HG02981 (cell line): ENCODE data around the gene DIAPH3.
"Not testable (repeated sequence)": the region's sequence is repeated elsewhere in the genome, so short reads cannot be mapped to it uniquely, and the experiment has no call there.

Experiments used
- ATAC-seq: cut with Tn5 transposase; IDR thresholded peaks from one replicate; pipeline ENCODE4 v1.9.1; 2021; ENCODE audit warnings: mild to moderate bottlenecking, moderate library complexity; ENCODE audit not compliant: unreplicated experiment

Gene DIAPH3

DNA sequence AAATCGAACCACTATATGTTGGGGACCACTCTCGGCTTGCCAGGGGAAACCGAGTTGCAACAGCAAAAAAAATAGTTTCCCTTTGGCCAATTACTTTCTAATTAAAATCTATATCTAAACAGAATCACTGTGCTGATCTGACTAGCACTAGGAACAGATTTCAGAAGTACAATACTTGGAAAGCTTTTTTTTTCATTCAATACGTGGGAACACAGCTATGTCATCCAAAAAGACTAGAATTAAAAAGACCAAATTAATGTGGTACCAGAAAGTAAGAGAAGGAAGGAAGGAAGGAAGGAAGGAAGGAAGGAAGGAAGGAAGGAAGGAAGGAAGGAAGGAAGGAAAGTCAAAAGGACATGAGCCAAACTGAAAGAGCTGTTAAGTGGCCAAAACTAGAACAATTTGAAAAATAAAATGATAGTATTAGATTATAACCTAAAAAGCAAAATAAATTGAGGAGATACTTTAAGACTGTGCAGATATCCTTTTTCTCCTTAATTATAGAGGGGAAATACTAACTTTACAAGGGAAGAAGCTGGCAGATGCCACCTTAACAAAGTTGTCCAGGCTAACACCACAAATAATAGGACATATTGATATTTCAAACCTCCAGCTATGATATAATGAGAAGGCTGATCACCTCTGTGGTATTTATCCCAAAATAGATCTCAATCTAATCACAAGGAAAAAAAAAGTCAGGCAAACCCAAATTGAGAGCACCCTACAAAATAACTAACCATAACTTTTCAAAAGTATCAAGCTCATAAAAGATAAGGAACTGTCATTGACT lies 63.9 kb downstream of the DIAPH3 start:
- ATAC-seq = no peak

DNA sequence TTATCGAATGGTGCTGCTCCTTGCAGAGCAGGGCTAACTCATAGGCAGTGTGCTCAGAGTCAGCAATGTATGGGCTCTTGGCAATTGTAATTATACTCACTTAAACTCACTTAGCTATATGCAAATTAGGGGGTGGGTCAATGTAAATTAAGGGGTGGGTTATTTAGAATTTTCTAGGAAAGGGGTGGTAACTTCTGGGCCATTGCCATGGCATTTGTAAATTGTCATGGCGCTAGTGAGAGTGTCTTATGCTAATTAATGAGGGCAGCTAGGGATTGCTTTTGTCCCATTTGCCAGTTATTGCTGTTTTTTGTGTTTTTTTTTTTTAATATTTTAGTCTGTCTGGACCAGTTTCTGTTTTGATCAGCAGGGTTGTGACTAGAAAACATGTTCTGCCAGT lies 68.4 kb downstream of the DIAPH3 start:
- ATAC-seq = no peak

DNA sequence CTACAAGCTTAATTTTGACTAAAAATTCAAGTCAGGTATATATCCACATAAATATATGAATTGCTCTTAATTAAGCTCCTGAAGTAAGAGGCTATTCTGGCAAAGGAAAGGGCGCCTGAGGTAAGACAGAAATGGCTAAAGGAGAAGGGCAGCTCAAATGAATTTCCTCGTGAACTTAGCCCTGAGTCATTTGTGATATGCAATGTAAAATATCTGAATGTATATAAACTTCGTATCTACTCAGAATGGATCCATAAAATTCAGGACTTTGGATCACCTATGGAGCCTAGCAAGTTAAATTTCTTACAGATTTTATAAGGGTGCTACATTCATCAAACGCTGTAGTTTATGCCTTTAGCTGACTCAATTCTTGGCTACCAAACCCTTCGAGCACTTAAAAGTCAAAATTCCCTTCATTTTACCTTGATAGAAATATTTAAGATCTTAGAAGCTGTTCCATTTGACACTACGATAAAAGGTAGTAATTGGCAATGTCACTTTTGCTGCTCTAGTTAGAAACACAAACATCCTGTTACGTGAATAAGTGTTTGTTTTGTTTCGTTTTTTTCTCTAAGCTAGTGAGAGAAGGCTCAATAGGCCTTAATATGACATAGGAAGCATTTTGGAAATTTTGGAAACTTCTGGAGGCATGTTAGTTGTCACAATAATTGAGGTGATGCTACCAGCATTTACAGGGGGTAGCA lies 69.2 kb downstream of the DIAPH3 start:
- no peak for ATAC-seq

DNA sequence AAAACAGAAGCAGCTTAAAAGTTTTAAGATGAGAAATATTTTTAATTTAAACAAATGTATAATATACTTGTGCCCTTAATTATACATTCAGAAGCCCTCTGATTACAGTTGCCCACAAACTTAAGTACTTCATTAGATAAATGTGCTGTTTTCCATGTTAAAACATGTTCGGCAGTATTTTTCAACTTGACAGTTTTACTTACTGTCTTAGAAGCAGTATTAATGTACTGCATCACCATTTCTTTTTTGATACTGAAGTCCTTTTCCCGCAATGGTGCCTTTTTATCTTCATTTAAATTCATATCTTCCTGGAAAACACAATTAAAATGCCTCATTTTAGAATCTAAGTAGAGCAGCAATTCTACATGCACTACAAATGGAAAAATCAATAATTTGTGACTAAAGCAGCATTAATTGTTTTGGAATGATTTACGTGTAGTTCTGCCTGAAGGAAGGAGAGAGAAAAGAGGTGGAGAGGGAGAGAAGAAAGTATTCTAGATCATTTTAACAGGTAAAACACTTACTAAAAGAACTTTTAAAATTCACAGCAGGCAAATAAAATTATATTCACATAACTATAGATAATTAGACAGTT lies 70.2 kb downstream of the DIAPH3 start:
- no peak for ATAC-seq

DNA sequence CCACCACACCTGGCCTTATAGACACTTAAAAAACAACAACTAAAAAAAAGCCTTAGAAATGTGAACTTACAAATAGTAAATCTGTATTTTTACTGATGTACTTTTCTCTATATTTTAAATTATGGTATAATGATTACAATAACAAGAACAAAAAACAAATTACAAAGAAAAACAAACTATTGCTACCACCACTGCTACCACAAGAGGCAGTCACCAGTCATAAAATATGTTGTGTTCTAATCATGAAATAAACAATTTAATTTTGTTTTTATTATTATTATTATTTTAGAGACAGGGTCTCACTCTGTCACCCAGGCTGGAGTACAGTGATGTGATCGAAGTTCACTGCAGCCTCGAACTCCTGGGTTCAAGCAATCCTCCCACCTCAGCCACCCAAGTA lies 72.2 kb downstream of the DIAPH3 start:
- ATAC-seq = no peak

DNA sequence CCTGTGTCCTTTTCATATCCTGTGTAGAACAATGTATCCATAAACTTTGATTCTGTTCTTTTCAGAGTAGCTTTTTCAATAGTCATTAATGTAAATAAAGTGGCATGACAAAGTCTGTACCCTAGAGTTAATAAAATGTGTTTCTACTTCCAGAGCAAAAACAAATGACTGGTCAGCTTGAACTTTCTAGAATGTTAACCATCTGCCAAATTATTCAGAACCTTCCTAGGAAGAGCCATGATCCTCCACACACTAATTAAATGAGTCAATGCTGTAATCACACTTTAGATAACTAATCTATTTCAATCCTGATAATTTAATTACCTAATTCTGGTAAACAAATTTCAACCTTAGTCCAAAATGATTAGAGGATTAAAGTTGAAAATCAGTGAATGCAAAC lies 73.2 kb downstream of the DIAPH3 start:
- no peak for ATAC-seq

DNA sequence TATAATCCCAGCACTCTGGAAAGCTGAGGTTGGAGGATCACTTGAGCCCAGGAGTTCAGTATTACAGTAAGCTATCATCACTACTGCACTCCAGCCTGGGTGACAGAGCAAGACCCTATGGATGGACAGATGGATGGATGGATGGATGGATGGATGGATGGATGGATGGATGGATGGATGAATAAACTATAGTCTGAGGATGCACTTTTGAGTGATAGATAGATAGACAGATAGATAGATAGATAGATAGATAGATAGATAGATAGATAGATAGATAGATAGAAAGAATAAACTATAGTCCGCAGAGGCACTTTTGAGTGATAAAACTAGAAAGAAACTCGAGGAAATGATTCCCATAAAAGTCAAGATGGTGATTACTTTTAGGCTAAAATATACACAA lies 79.9 kb downstream of the DIAPH3 start:
- ATAC-seq = not testable (repeated sequence)

DNA sequence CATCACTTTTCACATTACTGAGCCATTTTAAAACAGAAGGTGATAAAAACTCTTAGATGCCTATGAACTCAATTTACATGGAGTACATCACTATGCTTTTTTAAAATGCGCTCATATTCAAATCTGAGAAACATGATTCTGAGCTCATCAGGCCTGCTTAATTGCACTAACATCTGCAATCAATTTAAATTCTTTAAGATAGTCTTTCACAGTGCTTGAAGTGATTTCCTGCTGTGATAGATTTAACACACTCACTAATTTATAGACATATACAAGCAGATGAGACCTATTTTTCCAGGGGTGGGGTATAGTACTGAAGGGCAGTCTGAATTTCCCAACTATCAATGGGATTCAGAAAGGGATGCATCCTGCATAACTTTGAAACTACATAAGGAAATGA lies 82.9 kb downstream of the DIAPH3 start:
- no peak for ATAC-seq

DNA sequence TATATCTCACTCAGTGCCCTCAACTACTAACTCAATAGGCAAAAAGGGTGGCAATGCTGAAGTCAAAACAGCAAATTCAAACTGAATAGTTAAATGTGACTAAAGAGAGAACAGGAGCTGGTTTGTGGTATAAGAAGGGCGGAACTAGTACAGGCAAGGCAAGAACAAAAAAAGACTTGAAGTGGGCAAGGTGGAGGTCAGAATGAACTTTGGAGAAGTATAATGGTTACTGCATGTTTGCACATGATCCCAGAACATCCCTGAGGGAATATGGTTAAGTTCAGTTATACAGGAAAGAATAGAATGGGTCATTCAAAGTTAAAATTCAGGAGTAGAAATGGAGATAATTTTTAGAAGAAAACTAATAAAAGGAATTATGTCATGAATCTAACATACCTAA lies 85.5 kb downstream of the DIAPH3 start:
- no peak for ATAC-seq

DNA sequence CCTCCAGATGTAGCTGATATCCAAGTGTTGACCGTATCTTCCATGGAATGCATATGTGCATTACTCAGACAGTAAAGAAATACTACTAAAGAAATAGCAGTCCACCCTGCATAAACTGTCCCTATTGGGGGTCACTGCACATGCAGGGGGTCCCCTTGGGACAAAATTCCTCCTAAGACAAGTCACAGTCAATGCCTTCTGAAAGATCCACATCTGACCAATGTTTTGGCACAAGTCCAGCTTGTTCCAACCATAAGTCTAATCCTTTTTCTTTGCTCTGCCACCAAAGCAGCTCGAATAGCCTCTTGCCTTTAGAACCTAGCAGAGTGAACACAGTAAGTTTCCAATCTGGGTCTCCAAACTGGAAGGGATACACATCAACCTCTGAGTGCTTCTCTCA lies 87.9 kb downstream of the DIAPH3 start:
- no peak for ATAC-seq

DNA sequence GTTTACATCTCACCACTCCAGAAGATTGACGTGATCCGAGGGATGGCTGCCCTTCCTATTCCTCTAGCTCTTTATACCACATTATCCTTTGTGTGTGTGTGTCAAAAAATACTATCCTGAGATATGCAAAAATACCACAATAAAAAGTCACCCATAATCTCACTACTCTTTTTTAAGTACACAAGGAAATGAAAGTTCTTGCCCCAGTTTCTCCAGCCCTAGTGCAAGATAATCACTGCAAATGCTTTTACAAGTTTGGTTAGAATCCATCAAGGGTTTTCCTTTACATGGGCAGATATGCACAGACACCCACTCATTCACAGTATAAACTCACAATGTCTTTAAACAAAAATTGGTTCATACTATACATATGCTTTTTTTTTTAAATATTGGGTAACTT lies 89.3 kb downstream of the DIAPH3 start:
- ATAC-seq = no peak

DNA sequence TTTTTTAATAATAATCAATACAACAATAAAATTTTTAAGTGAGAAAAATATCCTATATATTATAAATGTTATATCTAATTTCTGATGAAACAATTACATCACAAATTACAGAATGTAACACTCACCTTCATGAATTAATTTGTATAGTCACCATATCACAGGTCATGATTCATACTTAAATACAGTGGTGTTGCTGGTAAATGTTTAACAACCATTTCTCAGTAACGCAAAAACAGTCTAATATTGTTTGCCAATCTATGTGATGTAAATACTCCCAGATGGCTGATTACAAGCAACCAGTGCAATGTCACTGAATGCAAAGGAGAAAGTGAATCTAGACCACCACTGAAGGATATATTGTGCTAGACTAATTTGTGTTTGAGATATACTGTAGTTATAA lies 97.5 kb downstream of the DIAPH3 start:
- ATAC-seq = no peak

DNA sequence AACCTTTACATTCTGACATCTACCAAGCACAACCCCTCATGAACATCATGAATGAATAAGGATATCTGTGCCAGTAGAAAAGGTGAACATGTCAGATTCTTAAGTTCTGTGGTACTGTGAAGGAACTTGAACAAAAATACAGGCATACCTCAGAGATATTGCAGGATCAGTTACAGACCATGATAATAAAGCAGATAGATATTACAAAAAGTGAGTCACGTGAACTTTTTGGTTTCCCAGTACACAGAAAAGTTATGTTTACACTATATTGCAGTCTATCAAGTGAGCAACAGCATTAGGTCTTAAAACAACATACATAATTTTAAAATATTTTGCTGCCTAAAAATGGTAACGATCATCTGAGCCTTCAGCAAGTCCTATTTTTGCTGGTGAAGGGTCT lies 101.2 kb downstream of the DIAPH3 start:
- no peak for ATAC-seq

DNA sequence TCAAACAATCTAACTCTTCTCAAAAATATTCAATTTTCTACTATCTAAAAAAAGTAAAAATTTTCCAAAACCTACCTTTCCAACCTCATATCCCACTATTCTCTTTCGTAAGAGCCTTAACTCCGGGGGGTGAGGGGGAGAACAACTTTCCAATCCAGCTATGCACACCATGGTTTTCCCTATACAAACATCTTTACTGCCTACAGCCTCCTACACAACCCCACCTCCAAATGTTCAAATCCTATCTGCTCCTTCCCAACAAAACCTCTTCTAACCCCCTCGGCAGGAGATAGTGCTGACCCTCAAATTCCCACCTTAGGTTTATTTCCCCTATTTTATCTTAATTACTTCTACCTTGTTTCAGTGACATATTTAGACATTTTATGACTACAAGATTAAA lies 102.0 kb downstream of the DIAPH3 start:
- ATAC-seq = no peak

DNA sequence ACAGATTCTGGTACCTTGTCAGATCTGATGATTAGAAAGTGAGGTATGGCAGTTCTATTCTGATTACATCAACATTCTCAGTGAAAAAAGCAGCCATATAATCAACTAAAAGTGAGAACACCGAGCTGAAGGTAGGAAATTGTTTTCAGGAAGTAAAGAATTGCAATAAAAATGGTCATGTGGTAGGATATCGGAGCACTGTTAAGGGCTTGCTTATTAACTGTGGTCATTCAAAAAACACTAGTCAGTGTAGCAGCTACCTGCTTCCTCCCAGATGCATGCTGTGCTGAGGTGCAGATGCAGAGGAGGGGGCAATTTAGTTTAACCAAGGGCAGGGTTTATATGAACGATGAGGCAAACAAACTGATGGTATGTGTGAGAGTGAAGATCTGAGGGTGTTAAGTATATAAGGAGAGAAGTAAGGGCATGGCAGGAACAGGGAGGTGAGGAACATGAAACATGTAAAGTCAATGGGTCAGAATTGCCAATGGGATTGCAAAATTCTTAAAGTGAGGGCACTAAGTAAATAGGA lies 111.9 kb downstream of the DIAPH3 start:
- ATAC-seq = no peak

DNA sequence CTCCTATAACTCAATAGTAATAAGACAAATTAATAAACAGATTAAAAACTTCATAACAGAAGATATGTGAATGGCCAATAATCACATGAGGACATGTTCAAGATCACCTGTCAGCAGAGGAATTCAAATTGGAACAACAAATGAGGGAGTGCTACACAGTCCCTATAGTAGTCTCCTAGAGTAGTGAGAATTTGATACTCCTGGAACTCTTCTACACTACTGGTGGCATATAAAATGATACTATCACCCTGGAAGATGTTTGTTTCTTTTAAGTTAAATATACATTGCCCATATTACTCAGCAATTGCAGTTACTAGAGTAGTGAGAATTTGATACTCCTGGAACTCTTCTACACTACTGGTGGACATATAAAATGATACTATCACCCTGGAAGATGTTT lies 115.4 kb downstream of the DIAPH3 start:
- ATAC-seq = not testable (repeated sequence)

DNA sequence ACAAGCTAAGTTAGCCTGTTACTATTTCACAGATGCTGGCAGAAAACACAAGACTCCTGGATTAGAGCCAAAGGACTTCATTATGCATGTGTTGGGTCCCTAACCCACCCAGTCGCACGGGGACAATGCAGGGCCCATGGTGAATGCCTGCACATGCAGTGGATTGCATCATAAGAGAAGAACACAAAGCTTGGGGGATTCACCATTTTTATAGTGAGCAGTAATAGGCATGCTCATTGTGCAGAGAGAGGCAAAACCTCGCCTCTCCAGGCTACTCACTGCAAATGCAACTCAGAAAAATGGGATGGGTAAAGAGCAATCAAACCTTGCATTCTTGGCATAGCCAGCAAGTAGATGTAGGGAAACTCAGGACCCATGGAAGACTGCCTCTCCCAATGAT lies 115.8 kb downstream of the DIAPH3 start:
- no peak for ATAC-seq

DNA sequence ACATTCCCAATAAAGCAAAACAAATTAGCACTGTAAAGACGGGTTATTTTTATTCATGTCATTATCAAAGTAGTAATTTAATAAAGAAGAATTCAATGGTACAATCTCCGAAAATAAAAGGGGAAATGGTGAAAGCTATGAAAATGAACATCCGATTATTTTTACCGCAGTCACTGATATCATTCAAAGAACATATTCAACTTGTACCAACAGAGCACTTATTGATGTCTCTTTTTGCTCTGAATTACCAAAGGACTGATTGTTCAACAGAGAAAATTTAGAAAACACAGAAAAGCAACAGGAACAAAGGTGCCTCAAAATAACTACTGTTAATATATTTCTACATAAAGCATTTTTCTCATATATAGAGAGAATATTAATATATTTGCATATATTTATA lies 119.4 kb downstream of the DIAPH3 start:
- ATAC-seq = no peak

DNA sequence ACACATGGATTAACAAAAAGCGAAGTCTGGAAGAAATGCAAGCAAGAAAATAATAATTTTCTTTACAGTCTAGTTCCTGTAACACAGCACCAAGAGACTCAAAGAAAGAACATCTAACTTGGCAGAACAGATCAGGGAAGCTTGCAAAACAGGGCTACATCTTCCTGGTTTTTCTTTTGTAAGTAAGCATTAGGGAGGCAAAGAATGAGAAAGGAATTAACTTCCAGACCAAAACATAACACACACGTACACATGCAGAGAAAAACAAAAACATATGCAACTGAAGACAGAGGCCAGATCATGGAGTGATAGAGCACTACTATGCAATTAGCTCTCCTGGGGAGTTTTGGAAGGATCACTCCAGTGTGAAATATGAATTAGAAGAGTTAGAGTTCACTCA lies 120.5 kb downstream of the DIAPH3 start:
- ATAC-seq = no peak

DNA sequence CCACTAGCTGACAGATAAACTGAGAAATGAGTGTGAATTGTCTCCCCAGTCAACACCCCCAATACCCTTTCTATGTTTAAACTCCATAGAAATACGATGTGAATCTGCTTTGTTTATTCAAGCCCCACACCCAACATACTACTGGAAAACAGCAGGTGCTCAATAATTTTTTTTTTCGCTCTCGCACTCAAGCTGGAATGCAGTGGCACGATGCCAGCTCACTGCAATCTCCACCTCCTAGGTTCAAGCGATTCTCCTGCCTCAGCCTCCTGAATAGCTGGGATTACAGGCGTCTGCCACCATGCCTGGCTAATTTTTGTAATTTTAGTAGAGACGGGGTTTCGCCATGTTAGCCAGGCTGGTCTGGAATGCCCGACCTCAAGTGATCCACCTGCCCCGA lies 123.1 kb downstream of the DIAPH3 start:
- ATAC-seq = not testable (repeated sequence)

DNA sequence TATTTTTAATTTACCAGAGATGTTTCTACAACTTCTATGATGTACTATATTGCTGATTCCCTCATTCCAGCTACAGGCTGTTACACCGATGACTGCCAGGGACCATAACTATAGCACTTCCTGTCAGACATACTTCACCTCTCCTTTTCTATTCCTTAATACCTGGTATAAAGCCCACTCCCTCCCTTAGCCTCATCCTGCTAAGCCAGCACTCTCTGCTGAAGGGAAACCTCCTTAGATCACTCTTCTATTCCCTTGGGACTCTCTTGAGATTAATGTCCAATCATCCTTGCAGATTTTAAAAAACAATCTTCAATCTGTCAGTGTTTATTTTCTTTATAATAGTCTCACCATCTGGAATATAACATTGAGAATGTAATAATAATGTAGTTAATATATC lies 127.9 kb downstream of the DIAPH3 start:
- ATAC-seq = no peak

DNA sequence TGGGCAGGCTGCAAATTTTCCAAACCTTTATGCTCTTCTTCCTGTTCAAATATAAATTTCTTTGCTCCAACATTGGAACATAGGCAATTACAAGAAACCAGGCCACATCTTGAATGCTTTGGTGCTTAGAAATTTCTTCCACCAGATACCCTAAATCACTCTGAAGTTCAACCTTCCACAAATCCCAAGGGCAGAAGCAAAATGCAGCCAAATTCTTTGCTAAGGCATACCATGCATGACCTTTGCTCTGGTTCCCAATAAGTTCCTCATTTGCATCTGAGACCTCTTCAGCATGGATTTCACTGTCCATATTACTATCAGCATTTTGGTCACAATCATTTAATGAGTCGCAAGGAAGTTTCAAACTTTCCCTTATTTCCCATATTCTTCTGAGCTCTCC lies 130.9 kb downstream of the DIAPH3 start:
- no peak for ATAC-seq
